NCI-H524 treated with DMSO at 0.1 percent for 48 hours (cell line): ENCODE results near the gene IKZF2.
"Not testable (repeated sequence)": the region's sequence is repeated elsewhere in the genome, so short reads cannot be mapped to it uniquely, and the experiment has no call there.

Experiments used
- DNase-seq: peaks from one replicate; lab custom pipeline; 2025; lab: John Stamatoyannopoulos, UW

Gene IKZF2

GRCh38 chr2:213042262-213042661 lies 109.2 kb downstream of the IKZF2 start:
- DNase-seq: no peak

GRCh38 chr2:213036836-213037235 lies 114.6 kb downstream of the IKZF2 start:
- DNase-seq: no peak

GRCh38 chr2:213034585-213034984 lies 116.8 kb downstream of the IKZF2 start:
- no peak for DNase-seq

GRCh38 chr2:213032607-213033006 lies 118.8 kb downstream of the IKZF2 start:
- no peak for DNase-seq

- no peak for DNase-seq
Measured at GRCh38 chr2:213022987-213023386, 128.4 kb downstream of the IKZF2 start.

- no peak for DNase-seq
Measured at GRCh38 chr2:213021971-213022899, 129.2 kb downstream of the IKZF2 start.

- DNase-seq: not testable (repeated sequence)
Measured at GRCh38 chr2:213020913-213021312, 130.5 kb downstream of the IKZF2 start.

- DNase-seq: no peak
Measured at GRCh38 chr2:213020268-213020667, 131.1 kb downstream of the IKZF2 start.

GRCh38 chr2:213019368-213019767 lies 132.0 kb downstream of the IKZF2 start:
- DNase-seq: no peak

GRCh38 chr2:213018340-213018901 lies 133.0 kb downstream of the IKZF2 start:
- DNase-seq: no peak

GRCh38 chr2:213017404-213017803 lies 134.0 kb downstream of the IKZF2 start:
- no peak for DNase-seq

GRCh38 chr2:213016984-213017351 lies 134.4 kb downstream of the IKZF2 start:
- no peak for DNase-seq

GRCh38 chr2:213016166-213016983 lies 135.0 kb downstream of the IKZF2 start:
- DNase-seq: no peak

GRCh38 chr2:213015387-213016165 lies 135.8 kb downstream of the IKZF2 start:
- no peak for DNase-seq

- no peak for DNase-seq
Measured at GRCh38 chr2:213013979-213014378, 137.4 kb downstream of the IKZF2 start.

- no peak for DNase-seq
Measured at GRCh38 chr2:213011505-213011904, 139.9 kb downstream of the IKZF2 start.

GRCh38 chr2:213010106-213010779 lies 141.2 kb downstream of the IKZF2 start:
- DNase-seq: no peak

- DNase-seq: no peak
Measured at GRCh38 chr2:213007290-213007838, 144.0 kb downstream of the IKZF2 start.

GRCh38 chr2:213004197-213004821 lies 147.1 kb downstream of the IKZF2 start:
- no peak for DNase-seq

GRCh38 chr2:213002383-213002782 lies 149.0 kb downstream of the IKZF2 start:
- no peak for DNase-seq
